Measurements from ENCODE around the gene SRP14. TPM values are rescaled to one million over a fixed set of nuclear protein-coding genes. Genes with fewer than 3 reads are reported as not detected.
A peak's percentile ranks its signal among the peaks of the same experiment; 100 is the strongest.

Gene SRP14
- total and polyA plus RNA-seq, 4 donors, result 136 to 421 (median 272) TPM

DNA sequence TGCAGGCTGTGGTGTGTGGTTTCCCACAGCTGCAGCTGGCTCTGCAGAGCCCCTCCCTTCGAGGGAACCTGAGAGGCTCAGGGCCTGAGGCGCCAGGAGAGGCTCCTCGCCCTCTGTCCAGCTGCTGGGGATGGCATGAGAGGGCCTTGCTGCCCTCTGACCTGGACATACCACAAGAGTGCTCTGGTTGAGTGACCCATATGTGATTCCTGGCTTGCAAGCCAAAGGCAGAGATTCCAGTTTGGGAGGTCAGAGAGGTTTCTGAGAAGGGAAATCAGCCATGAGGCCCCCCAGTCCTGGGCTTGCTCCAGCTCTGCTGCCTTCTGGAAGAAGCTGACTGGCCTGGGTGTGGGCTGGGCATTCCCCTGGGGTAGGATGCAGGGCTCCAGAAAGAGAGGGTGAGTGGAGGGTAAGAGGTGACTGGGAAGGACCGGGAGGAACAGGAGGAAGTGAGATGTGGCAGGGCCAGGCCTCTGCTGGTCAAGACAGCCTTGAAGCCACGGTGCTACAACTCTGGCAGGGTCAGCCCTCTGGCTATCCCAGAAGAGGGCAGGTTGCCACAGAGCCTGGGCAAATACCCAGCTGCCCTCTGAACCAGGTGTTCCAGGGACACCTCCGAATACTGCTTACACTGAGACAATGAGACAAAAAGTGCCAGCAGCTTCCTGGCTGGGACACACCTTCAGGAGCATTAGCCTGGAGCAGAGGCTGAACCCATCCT is 16.0 kb upstream of the SRP14 start:
- peak overlapping the region in 1 of 2 donors; percentile 10 for H3K27ac ChIP-seq (ENCODE audit: low read depth in 1 of 2, low read length in 1 of 2)
- whole genome bisulfite sequencing, 2 donors, result 38 to 44% methylated on average over 6 of the region's 6 CpGs
- H3K4me1 ChIP-seq (ENCODE audit: control insufficient read depth in 5 of 5, insufficient read depth in 5 of 5, low read length in 5 of 5), result peaks cover 0 to 21% (median 7%) of the 10 kb centered on the region in 5 donors
- DNase-seq (no peak), ATAC-seq (ENCODE audit: insufficient read depth, low FRiP score) (peak; percentile 12)
- H3K9me3 ChIP-seq (ENCODE audit: control insufficient read depth in 4 of 4, insufficient read depth in 3 of 4, low read length in 3 of 4), result no peaks in the 10 kb centered on the region
- TF ChIP-seq, protein P1, sequence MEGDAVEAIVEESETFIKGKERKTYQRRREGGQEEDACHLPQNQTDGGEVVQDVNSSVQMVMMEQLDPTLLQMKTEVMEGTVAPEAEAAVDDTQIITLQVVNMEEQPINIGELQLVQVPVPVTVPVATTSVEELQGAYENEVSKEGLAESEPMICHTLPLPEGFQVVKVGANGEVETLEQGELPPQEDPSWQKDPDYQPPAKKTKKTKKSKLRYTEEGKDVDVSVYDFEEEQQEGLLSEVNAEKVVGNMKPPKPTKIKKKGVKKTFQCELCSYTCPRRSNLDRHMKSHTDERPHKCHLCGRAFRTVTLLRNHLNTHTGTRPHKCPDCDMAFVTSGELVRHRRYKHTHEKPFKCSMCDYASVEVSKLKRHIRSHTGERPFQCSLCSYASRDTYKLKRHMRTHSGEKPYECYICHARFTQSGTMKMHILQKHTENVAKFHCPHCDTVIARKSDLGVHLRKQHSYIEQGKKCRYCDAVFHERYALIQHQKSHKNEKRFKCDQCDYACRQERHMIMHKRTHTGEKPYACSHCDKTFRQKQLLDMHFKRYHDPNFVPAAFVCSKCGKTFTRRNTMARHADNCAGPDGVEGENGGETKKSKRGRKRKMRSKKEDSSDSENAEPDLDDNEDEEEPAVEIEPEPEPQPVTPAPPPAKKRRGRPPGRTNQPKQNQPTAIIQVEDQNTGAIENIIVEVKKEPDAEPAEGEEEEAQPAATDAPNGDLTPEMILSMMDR (IDR thresholded peaks at IDR 0.05; ENCODE audit: control extremely low read depth, extremely low read depth), result no peak
- H3K36me3 ChIP-seq (ENCODE audit: control insufficient read depth in 4 of 4, insufficient read depth in 4 of 4, low read length in 4 of 4), result no peaks in the 10 kb centered on the region
- no peak overlapping the region for H3K4me3 ChIP-seq
- no peaks in the 10 kb centered on the region for H3K27me3 ChIP-seq (ENCODE audit: control insufficient read depth in 3 of 3, insufficient read depth in 3 of 3, low read length in 2 of 3)
- H3K9ac ChIP-seq (ENCODE audit: insufficient read depth in 1 of 2, low read length in 2 of 2), result no peak overlapping the region

DNA sequence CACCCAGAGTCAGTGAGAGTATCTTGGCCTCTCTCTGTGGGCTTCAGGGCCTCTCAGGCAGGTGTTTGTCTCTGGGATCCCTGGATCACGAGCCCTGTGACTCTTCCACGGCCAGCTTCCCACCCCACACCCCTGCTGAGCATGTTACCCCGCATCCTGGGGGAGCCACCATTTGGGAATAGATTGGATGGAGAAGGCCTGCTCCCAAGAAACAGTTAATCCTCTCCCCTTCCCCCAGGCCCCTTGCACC is 15.5 kb upstream of the SRP14 start:
- 66 to 83% methylated on average over 3 of the region's 3 CpGs for whole genome bisulfite sequencing, 2 donors
- no peak overlapping the region for H3K9ac ChIP-seq (ENCODE audit: insufficient read depth in 1 of 2, low read length in 2 of 2)
- no peaks in the 10 kb centered on the region for H3K9me3 ChIP-seq (ENCODE audit: control insufficient read depth in 4 of 4, insufficient read depth in 3 of 4, low read length in 3 of 4)
- TF ChIP-seq, protein P1 (IDR thresholded peaks at IDR 0.05; ENCODE audit: control extremely low read depth, extremely low read depth), result no peak
- no peaks in the 10 kb centered on the region for H3K36me3 ChIP-seq (ENCODE audit: control insufficient read depth in 4 of 4, insufficient read depth in 4 of 4, low read length in 4 of 4)
- no peak for ATAC-seq (ENCODE audit: insufficient read depth, low FRiP score)
- peaks cover 0 to 21% (median 7%) of the 10 kb centered on the region in 5 donors for H3K4me1 ChIP-seq (ENCODE audit: control insufficient read depth in 5 of 5, insufficient read depth in 5 of 5, low read length in 5 of 5)
- no peak overlapping the region for H3K4me3 ChIP-seq
- H3K27me3 ChIP-seq (ENCODE audit: control insufficient read depth in 3 of 3, insufficient read depth in 3 of 3, low read length in 2 of 3), result no peaks in the 10 kb centered on the region
- no peak overlapping the region for H3K27ac ChIP-seq (ENCODE audit: low read depth in 1 of 2, low read length in 1 of 2)
- no peak for DNase-seq

DNA sequence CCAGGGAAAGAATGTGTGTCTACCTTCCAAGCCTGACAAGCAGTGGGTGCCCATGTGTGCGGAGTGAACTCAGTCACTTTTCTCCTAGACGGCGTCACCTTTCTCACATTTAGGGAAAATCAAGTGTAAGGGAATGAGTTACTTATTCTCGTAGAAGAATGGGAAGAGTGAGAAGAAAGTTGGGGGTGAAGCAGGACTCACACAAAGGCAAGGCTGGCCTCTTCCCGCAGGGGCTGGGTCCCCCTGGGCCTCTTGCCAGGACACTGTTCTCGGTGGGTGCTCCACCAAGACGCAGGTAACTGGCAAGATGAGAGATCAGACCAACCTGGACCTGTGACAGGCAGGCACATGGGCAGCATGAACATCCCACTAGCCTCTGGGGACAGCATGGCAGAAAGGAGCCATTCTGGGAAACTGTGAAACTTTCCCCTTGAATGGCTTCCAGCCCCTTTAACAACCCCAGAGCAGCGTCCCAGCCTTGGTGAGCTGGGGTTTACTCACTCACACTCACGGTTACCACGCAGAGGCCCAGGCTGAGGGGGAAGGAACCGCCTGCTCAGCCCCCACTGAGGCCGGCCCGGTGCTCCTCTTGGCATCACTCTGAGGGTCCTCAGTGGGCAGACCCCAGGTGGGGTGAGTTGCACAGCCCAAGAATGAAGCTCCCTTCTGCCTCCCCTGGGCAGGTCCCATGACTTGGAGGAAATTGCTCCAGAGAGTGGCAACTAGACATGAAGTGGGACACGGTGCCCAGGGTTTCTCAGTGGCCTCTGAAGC is 15.0 kb upstream of the SRP14 start:
- no peak overlapping the region for H3K9ac ChIP-seq (ENCODE audit: insufficient read depth in 1 of 2, low read length in 2 of 2)
- H3K9me3 ChIP-seq (ENCODE audit: control insufficient read depth in 4 of 4, insufficient read depth in 3 of 4, low read length in 3 of 4), result no peaks in the 10 kb centered on the region

More for the DNA sequence above, 15.0 kb upstream of the SRP14 start:
- TF ChIP-seq, protein P1 (IDR thresholded peaks at IDR 0.05; ENCODE audit: control extremely low read depth, extremely low read depth), result no peak
- H3K4me1 ChIP-seq (ENCODE audit: control insufficient read depth in 5 of 5, insufficient read depth in 5 of 5, low read length in 5 of 5), result peaks cover 0 to 21% (median 7%) of the 10 kb centered on the region in 5 donors
- H3K27me3 ChIP-seq (ENCODE audit: control insufficient read depth in 3 of 3, insufficient read depth in 3 of 3, low read length in 2 of 3), result no peaks in the 10 kb centered on the region
- no peak for ATAC-seq (ENCODE audit: insufficient read depth, low FRiP score)
- no peak for DNase-seq
- H3K4me3 ChIP-seq, result no peak overlapping the region
- no peak overlapping the region for H3K27ac ChIP-seq (ENCODE audit: low read depth in 1 of 2, low read length in 1 of 2)
- 62 to 76% methylated on average over 14 of the region's 14 CpGs for WGBS, 2 donors
- no peaks in the 10 kb centered on the region for H3K36me3 ChIP-seq (ENCODE audit: control insufficient read depth in 4 of 4, insufficient read depth in 4 of 4, low read length in 4 of 4)

All from lung (tissue), 12 donors.